Astrocyte (in vitro differentiated cells and primary cell): ENCODE data around the gene SNRNP25.

ENCODE experiments used
- CTCF ChIP-seq: IDR thresholded peaks from 2 replicates; pipeline ENCODE4 v1.5.1; 2011; ENCODE audit warnings: low read depth, mild to moderate bottlenecking, inconsistent platforms, low read length, moderate library complexity; ENCODE audit not compliant: insufficient read depth
- EZH2 ChIP-seq: IDR thresholded peaks from 2 replicates; pipeline ENCODE4 v1.6.1; 2012; ENCODE audit warnings: mild to moderate bottlenecking, low read length, inconsistent platforms; ENCODE audit not compliant: insufficient read depth

DNA sequence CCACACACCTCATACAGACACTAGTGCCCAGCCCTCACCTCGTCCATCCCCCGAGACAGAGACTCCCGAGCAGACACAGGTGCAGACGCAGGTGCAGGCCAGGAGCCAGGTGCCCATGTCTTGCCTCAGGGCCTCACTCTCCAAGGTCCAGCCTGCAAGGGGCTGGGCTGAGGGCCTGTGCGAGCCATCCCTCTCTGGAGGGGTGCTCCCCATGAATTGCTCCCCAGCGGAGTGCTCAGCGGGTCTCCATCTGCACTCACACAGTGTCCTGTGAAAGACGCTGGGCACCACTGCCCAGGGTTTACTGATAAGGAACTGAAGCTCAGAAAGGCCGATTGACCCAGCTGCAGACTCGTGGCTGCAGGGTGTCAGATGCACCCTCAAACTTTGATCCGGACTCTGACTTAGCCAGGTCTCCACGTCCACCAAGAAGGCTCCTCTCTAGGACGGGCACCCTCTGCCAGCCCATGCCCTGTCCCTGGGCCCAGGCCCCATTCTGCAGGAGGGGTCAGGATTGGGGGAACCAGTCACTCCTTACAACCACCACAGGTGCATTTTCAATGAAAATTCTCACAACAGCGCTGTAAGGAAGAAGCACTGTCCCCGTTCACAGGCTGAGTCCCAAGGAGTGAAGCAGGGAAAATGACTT is 17.2 kb upstream of the SNRNP25 start:
- TF ChIP-seq CTCF (no peak), EZH2 (no peak)
